K562 (cell line): ENCODE measurements around the gene F13A1. TPM values are rescaled to one million over a fixed set of nuclear protein-coding genes. Genes with fewer than 3 reads are reported as not detected.

ENCODE experiments used
- ATAC-seq: fragments of 200-7000 bp; cut with Tn5 transposase; 3 replicates; pipeline ENCODE4 v1.9.1; 2020; ENCODE audit warnings: moderate library complexity
- BruUV-seq: library from RNA; stranded (reverse); fragments of 400-500 nt; replicated peaks from 2 replicates; lab custom pipeline; 2021; lab: Mats Ljungman, UMichigan
- CTCF ChIA-PET: fragments of 300-600 bp; formaldehyde crosslinking; extraction: SDS; loops from one replicate; lab custom pipeline; 2021; ENCODE audit warnings: low intra/inter-chr PET ratio; lab: Yijun Ruan, JAX
- POLR2A ChIA-PET: fragments of 300-600, 350-650 bp; sonication (Branson Sonifier 250); formaldehyde crosslinking; extraction: SDS; loops from one replicate; lab custom pipeline; 2021; ENCODE audit warnings: antibody characterized with exemption, inconsistent platforms; lab: Yijun Ruan, JAX
- DNase-seq, 4 experiments: peaks; one replicate each; pipeline versions ENCODE4 v3.0.0 to v3.0.0-alpha.2; 2011 to 2018; ENCODE audit warnings: low spot score in 3 of 4, mixed read lengths in 3 of 4; ENCODE audit errors: extremely low read depth in 1 of 4
- FAIRE-seq: peaks from 2 replicates; lab custom pipeline; 2011; peaks lifted over from hg19 to GRCh38; lab: Jason Lieb, UNC
- H2AFZ ChIP-seq: 2 replicates; pipeline ENCODE4 v1.6.0; 2011; ENCODE audit warnings: low read depth, low read length, control low read depth, inconsistent platforms
- H3K27ac ChIP-seq: fragments of 200-600 bp; 3 replicates; pipeline ENCODE4 v1.8.0; 2011; ENCODE audit warnings: low read depth, mild to moderate bottlenecking, control low read depth, inconsistent platforms, low read length, moderate library complexity, mixed read lengths; ENCODE audit errors: extremely low read depth
- H3K27me3 ChIP-seq, 2 experiments: fragments of 300-600 bp in 1 of 2; 2 replicates in 1 of 2; 3 replicates in 1 of 2; pipeline versions ENCODE4 v1.6.0 to v1.8.0; 2011; ENCODE audit warnings: inconsistent platforms in 2 of 2, low read length in 2 of 2, mild to moderate bottlenecking in 1 of 2, mixed read lengths in 1 of 2, moderate library complexity in 1 of 2; ENCODE audit not compliant: control insufficient read depth in 2 of 2, insufficient read depth in 2 of 2
- H3K36me3 ChIP-seq: fragments of 300-600 bp; 3 replicates; pipeline ENCODE4 v1.8.0; 2011; ENCODE audit warnings: mild to moderate bottlenecking, low read length, inconsistent platforms; ENCODE audit not compliant: control insufficient read depth, insufficient read depth
- H3K4me1 ChIP-seq, 2 experiments: fragments of 200-600 bp in 1 of 2; replicated peaks in 1 of 2; 2 replicates in 1 of 2; 3 replicates in 1 of 2; pipeline versions ENCODE4 v1.5.1 to v1.8.0; 2011; ENCODE audit warnings: inconsistent platforms in 2 of 2, low read length in 2 of 2, mild to moderate bottlenecking in 1 of 2, mixed read lengths in 1 of 2, moderate library complexity in 1 of 2; ENCODE audit not compliant: control insufficient read depth in 2 of 2, insufficient read depth in 2 of 2
- H3K4me2 ChIP-seq: 2 replicates; pipeline ENCODE4 v1.6.1; 2011; ENCODE audit warnings: low read length, control low read depth, inconsistent platforms, mixed read lengths; ENCODE audit not compliant: insufficient read depth
- H3K4me3 ChIP-seq: fragments of 200-600 bp; sonication (generic), shearing (Covaris generic); 2 replicates; pipeline ENCODE4 v1.5.1; 2016; ENCODE audit warnings: control low read depth, inconsistent platforms
- H3K79me2 ChIP-seq: fragments of 200-600 bp; 3 replicates; pipeline ENCODE4 v1.8.0; 2011; ENCODE audit warnings: low read length, inconsistent platforms; ENCODE audit not compliant: control insufficient read depth, insufficient read depth
- H3K9ac ChIP-seq, 2 experiments: 2 replicates each; pipeline versions ENCODE4 v1.6.0 to v1.6.1; 2011; ENCODE audit warnings: low read depth in 2 of 2, low read length in 2 of 2, control low read depth in 1 of 2, inconsistent platforms in 1 of 2, mild to moderate bottlenecking in 1 of 2, mixed read lengths in 1 of 2; ENCODE audit not compliant: insufficient read depth in 1 of 2
- H3K9me1 ChIP-seq: one replicate; pipeline ENCODE4 v1.6.0; 2011; ENCODE audit warnings: inconsistent platforms, mild to moderate bottlenecking, low read length, moderate library complexity; ENCODE audit not compliant: control insufficient read depth, insufficient read depth
- H3K9me3 ChIP-seq: replicated peaks from 2 replicates; pipeline ENCODE4 v1.5.1; 2011; ENCODE audit warnings: low read depth, low read length, inconsistent platforms; ENCODE audit not compliant: control insufficient read depth, insufficient read depth
- H4K20me1 ChIP-seq: replicated peaks from 2 replicates; pipeline ENCODE4 v1.6.1; 2011; ENCODE audit warnings: low read length, inconsistent platforms, mixed read lengths; ENCODE audit not compliant: control insufficient read depth, insufficient read depth
- ASH1L ChIP-seq: fragments of 450-650 bp; IDR thresholded peaks from 2 replicates; pipeline ENCODE4 v1.6.1; 2018; ENCODE audit warnings: borderline replicate concordance, mild to moderate bottlenecking, low read depth; ENCODE audit not compliant: partially characterized antibody
- FOXP4 ChIP-seq: sonication (generic); formaldehyde crosslinking; IDR thresholded peaks from 2 replicates; pipeline ENCODE4 v1.8.0; 2022; ENCODE audit warnings: mild to moderate bottlenecking, missing genetic modification reagents, borderline replicate concordance
- IFI16 ChIP-seq: fragments of 250-450 bp; sonication (Bioruptor Pico); IDR thresholded peaks from 2 replicates; pipeline ENCODE4 v2.1.2; 2022; ENCODE audit warnings: mild to moderate bottlenecking, inconsistent platforms
- NFIX ChIP-seq: fragments of 250-450 bp; sonication (Bioruptor Pico); IDR thresholded peaks from 2 replicates; pipeline ENCODE4 v1.4.0; 2020; ENCODE audit warnings: low read depth, mild to moderate bottlenecking, moderate library complexity
- SREBF2 ChIP-seq: sonication (generic); formaldehyde crosslinking; IDR thresholded peaks from 2 replicates; pipeline ENCODE4 v1.4.0; 2020; ENCODE audit warnings: mild to moderate bottlenecking, missing genetic modification reagents
- ZNF174 ChIP-seq: fragments of 250-450 bp; sonication (Bioruptor Pico); IDR thresholded peaks from 2 replicates; pipeline ENCODE4 v1.4.0; 2020; ENCODE audit warnings: mild to moderate bottlenecking
- ZNF695 ChIP-seq: fragments of 450-650 bp; formaldehyde crosslinking; IDR thresholded peaks from 2 replicates; pipeline ENCODE4 v1.4.0; 2020; ENCODE audit warnings: mild to moderate bottlenecking, moderate library complexity
- ZNF780A ChIP-seq: fragments of 250-450 bp; sonication (Bioruptor Pico); IDR thresholded peaks from 2 replicates; pipeline ENCODE4 v1.5.0; 2021; ENCODE audit warnings: mild to moderate bottlenecking
- WGBS: fragments of 100-300 bp; shearing (Covaris generic); methylation state at CpG from one replicate; pipeline ENCODE4 v1.1.6; 2016; ENCODE audit warnings: low coverage, mixed read lengths; ENCODE audit not compliant: insufficient coverage; ENCODE audit errors: missing lambda C conversion rate; 5-methylcytosine and 5-hydroxymethylcytosine counted together
- in situ Hi-C: fragments of 300-500 bp; cut with MboI; formaldehyde crosslinking; loops from 4 replicates; pipeline ENCODE4 v1.15.0; 2018; ENCODE audit warnings: inconsistent platforms, mixed read lengths
- intact Hi-C: fragments of 100-400 bp; cut with micrococcal nuclease; formaldehyde crosslinking; loops from 2 replicates; pipeline ENCODE4 v1.14.2; 2022
- polyA plus RNA-seq, 8 experiments: library from polyadenylated mRNA; depleted of rRNA in 4 of 8; stranded (reverse) in 5 of 8; unstranded in 3 of 8; fragments of >200 nt; fragmentation: Nextera tagmentation in 2 of 8; fragmentation: Illumina TruSeq in 1 of 8; extraction: Ambion mirVana in 2 of 8; extraction: Trizol in 1 of 8; gene quantifications; 2 replicates each; pipeline versions ENCODE4 v1.2.1 to v1.2.3, GENCODE V29; 2011 to 2014; ENCODE audit warnings: inconsistent platforms in 1 of 8, missing spikeins in 1 of 8
- total RNA-seq, 7 experiments: library from RNA; depleted of rRNA in 6 of 7; stranded (reverse); fragments of >200 nt in 6 of 7; fragmentation: Illumina TruSeq in 2 of 7; extraction: Trizol in 2 of 7; gene quantifications; 2 replicates each; pipeline versions ENCODE4 v1.2.1 to v1.2.3, GENCODE V29; 2011 to 2021; ENCODE audit warnings: low replicate concordance in 1 of 7

Gene F13A1
- total and polyA plus RNA-seq, 9 of the 15 experiments (the other 6 are each of a cell fraction or from before 2014, with no cell fraction given) = 0.33 TPM; not detected in 8

GRCh38 chr6:6243846-6244245 lies 76.6 kb downstream of the F13A1 start:
- TF ChIP-seq NFIX = no peak
- no peak for TF ChIP-seq ASH1L
- TF ChIP-seq ZNF695 (CRISPR knock-in tag) = no peak
- no peak for ATAC-seq
- no peaks in the 10 kb centered on the region for H3K9me3 ChIP-seq
- intact Hi-C loops (no loop called here), in situ Hi-C loops (no loop called here)
- H3K79me2 ChIP-seq = no peaks in the 10 kb centered on the region
- H2AFZ ChIP-seq = no peak overlapping the region
- H3K9me1 ChIP-seq = no peaks in the 10 kb centered on the region
- H3K27ac ChIP-seq = no peak overlapping the region
- no peaks in the 10 kb centered on the region for H3K4me1 ChIP-seq
- ChIA-PET POLR2A (no interaction called here), CTCF (no interaction called here)
- H4K20me1 ChIP-seq = no peaks in the 10 kb centered on the region
- BruUV-seq = no TSS peak
- no peaks in the 10 kb centered on the region for H3K36me3 ChIP-seq
- no peak for DNase-seq
- WGBS = 2% methylated on average over 7 of the region's 7 CpGs
- no peak overlapping the region for H3K9ac ChIP-seq
- H3K4me2 ChIP-seq = no peak overlapping the region
- no peak overlapping the region for H3K4me3 ChIP-seq
- H3K27me3 ChIP-seq = no peaks in the 10 kb centered on the region; a peak in 1 of 5 replicates
- FAIRE-seq = no peak

- H3K36me3 ChIP-seq = no peaks in the 10 kb centered on the region
- H3K4me2 ChIP-seq = no peak overlapping the region
- H2AFZ ChIP-seq = no peak overlapping the region
- H3K27ac ChIP-seq = no peak overlapping the region
- no peak overlapping the region for H3K9ac ChIP-seq
- H3K4me3 ChIP-seq = no peak overlapping the region
- ATAC-seq (no peak), FAIRE-seq (no peak), DNase-seq (no peak)
- no peaks in the 10 kb centered on the region for H3K9me1 ChIP-seq
- 2% methylated on average over 4 of the region's 5 CpGs for WGBS
- H3K79me2 ChIP-seq = no peaks in the 10 kb centered on the region
- no peaks in the 10 kb centered on the region for H4K20me1 ChIP-seq
- TF ChIP-seq ZNF174 (CRISPR knock-in tag) = no peak
- TF ChIP-seq IFI16 (CRISPR knock-in tag) = no peak
- TF ChIP-seq FOXP4 = no peak
- no peak for TF ChIP-seq SREBF2 (CRISPR knock-in tag)
- TF ChIP-seq ZNF780A = no peak
- in situ Hi-C loops = no loop called here
- ChIA-PET POLR2A (interaction anchor here (0.7 kb wide), 1 partner anchor 10 kb away, joined by 3 read pairs; no protein-coding TSS in a partner anchor), CTCF (no interaction called here)
- H3K4me1 ChIP-seq = no peaks in the 10 kb centered on the region
- intact Hi-C loops = no loop called here
- no peaks in the 10 kb centered on the region; a peak in 1 of 5 replicates for H3K27me3 ChIP-seq
- no peaks in the 10 kb centered on the region for H3K9me3 ChIP-seq
- no TSS peak for BruUV-seq
Measured at GRCh38 chr6:6239598-6240581, 80.6 kb downstream of the F13A1 start.
